SKM-1 (cell line): ENCODE data around the gene BIRC3.
"Not testable (repeated sequence)": the region's sequence is repeated elsewhere in the genome, so short reads cannot be mapped to it uniquely, and the experiment has no call there.

Experiments
- DNase-seq: peaks from one replicate; lab custom pipeline; 2025; ENCODE audit not compliant: unreplicated experiment; lab: John Stamatoyannopoulos, UW

The BIRC3 gene

GRCh38 chr11:102368472-102368871 is 51.2 kb downstream of the BIRC3 start:
- DNase-seq, result no peak

- not testable (repeated sequence) for DNase-seq
These were observed 57.5 kb downstream of the BIRC3 start for GRCh38 chr11:102374633-102375424.

DNA sequence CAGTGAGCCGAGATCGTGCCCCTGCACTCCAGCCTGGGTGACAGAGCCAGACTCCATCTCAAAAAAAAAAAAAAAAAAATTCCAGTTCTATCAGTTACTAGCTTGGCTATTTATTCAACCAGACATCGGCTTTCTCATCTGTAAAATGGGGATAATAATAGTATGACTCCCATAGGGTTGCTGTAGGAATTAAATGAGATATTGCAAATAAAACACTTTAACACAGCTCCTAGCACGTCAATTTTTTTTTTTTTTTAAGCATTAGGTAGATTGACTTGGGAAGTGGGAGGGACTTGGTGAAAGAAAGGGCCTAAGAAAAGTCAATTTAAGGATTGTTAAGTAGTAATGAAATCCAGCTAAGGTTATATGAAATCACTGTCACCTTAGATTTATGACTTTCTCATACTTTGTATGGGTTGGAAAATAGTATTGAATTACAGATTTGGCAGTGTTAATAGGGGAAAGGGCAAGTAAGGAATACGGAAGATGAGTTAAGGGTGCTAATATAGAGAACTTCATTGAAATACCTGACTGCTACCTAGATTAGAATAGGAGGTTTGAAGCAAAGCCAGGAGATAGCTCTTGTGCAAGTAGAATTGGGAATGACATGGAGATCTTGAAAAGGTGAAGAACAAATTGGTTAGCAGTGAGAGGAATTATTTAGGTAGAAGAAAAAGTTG is 58.6 kb downstream of the BIRC3 start:
- DNase-seq, result no peak

DNA sequence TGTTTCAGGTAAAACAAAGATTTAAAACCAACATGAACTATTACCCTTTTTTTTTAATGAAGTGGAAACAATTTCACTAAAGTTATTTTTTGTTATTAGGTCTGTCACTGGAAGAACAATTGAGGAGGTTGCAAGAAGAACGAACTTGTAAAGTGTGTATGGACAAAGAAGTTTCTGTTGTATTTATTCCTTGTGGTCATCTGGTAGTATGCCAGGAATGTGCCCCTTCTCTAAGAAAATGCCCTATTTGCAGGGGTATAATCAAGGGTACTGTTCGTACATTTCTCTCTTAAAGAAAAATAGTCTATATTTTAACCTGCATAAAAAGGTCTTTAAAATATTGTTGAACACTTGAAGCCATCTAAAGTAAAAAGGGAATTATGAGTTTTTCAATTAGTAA is 60.6 kb downstream of the BIRC3 start:
- no peak for DNase-seq

DNA sequence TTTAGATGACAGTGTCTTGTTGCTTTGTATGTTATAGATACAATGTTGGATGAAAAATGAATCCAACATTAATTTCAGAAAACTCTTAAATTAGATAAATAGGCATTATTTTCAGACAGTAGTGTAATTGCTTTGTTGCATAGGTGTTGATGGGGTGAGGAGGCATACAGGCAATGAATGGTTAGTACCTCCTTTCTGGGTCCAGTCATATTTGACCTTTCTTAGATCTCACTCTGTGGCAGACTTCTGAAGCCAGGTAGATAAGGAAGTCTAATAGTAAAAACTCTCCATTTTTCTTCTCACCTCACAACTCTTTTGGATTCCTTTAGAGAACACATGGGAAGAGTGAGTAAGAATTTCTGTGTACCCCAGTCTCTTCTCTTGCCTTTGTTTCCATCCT is 61.5 kb downstream of the BIRC3 start:
- no peak for DNase-seq

GRCh38 chr11:102382384-102382783 is 65.1 kb downstream of the BIRC3 start:
- no peak for DNase-seq

DNA sequence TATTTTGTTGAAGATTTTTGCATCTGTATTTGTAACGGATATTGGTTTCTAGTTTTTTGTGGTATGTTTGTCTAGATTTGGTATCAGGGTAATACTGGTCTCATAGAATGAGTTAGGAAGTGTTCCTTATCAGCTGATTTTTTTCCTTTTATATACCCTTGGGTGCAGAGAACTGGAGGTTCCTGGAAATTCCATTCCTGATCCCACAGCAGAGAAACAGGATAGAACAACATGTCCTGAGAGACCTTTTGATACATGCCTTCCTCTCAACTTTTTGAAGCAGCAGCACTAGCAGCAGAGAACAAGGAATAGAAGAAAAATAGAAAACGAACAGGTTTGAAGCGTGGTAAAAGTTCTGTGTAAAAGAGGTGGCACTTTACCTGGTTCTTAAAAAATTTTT is 66.6 kb downstream of the BIRC3 start:
- no peak for DNase-seq

DNA sequence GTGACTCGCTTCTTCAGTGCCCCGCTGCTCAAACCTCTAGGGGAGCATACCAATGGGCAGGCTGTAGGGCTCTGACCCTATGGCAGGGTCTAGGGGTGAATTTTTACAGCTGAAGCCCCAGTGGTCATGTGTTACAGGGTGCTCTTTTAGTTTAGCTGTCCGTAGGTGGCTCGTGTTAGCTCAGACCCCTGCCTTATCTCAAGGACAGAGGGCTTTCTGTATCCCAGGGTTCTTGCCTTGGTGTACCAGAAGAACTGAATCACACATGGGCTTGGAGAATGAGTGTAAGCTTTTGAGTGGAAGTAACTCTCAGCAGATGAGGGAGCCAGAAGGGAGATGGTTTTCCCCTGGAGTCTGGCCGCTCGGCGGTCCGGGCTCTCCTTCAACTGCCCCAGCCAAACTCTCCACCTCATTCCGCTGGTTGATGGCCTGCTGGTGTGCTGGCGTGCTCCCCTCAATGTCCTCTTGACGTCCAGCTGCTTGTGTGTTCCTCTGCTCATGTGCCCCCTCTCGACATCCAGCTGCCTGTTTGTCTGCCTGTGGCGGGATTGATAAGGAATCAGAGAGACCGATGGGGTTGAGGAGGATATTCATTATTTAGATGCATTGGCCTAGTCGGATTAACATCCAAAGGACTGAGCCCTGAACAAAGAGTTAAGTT is 67.3 kb downstream of the BIRC3 start:
- DNase-seq, result no peak

DNA sequence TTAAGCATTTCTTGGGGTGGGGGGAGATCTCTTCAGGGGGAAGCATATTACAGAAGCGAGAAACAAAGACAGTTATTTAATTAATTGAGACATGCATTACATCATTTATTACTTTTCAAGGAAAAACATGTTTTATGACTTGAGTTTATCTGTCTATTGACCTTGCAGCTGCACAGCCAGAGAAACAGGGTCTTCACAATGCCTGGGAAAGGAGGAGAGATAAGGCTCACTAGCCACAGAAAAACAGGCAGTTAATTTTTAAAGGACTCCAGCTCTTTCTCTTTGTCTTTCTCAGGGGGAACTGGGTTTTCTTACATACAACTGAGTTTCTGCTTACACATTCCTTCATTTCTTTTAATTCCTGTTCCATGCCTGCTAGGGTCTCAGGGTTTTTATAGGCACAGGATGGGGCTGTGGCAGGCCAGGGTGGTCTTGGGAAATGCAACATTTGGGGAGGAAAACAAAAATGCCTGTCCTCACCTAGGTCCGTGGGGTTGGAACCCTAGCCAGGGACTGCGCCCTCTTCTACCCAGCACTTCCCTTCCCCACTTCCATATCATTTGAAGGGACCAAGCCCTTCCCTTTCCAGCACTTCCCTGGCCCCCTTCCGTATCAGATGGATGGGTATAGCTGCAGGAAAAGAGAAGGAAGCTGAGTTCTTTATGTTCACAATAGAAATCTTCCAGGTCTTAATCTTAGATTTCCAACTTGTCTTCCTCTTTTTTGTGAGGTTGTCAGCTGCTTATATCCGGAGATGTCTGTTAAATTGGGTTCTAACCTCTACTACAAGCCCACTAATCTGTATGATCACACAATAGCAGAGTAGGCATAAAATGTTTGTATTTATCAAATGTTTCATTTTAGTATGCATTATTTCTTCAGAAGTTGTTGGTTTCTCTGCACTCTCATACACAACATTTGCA is 68.1 kb downstream of the BIRC3 start:
- DNase-seq, result no peak

- no peak for DNase-seq
These were observed 69.0 kb downstream of the BIRC3 start for GRCh38 chr11:102386136-102386734.

- DNase-seq, result no peak
These were observed 69.9 kb downstream of the BIRC3 start for GRCh38 chr11:102387043-102387781.
